GOT3 (cell line): Measurements from ENCODE around the gene ARPC2.

Experiments used
- DNase-seq: peaks from one replicate; lab custom pipeline; 2025; ENCODE audit warnings: mixed read lengths; lab: John Stamatoyannopoulos, UW

The ARPC2 gene

GRCh38 chr2:218217360-218218267, 625 bp downstream of the ARPC2 start:
- DNase-seq = peak; percentile 8

- no peak for DNase-seq
Observed at GRCh38 chr2:218218268-218219185, 1.5 kb downstream of the ARPC2 start.

- DNase-seq = no peak
Observed at GRCh38 chr2:218219934-218220333, 2.9 kb downstream of the ARPC2 start.

GRCh38 chr2:218221000-218221399, 4.0 kb downstream of the ARPC2 start:
- no peak for DNase-seq

- DNase-seq = no peak
Observed at GRCh38 chr2:218223046-218223445, 6.1 kb downstream of the ARPC2 start.

- no peak for DNase-seq
Observed at GRCh38 chr2:218224186-218224585, 7.2 kb downstream of the ARPC2 start.

GRCh38 chr2:218226903-218227302, 9.9 kb downstream of the ARPC2 start:
- DNase-seq = no peak

GRCh38 chr2:218228366-218229090, 11.5 kb downstream of the ARPC2 start:
- DNase-seq = no peak

- no peak for DNase-seq
Observed at GRCh38 chr2:218229239-218229638, 12.2 kb downstream of the ARPC2 start.

GRCh38 chr2:218229851-218230250, 12.9 kb downstream of the ARPC2 start:
- DNase-seq = no peak

- DNase-seq = no peak
Observed at GRCh38 chr2:218230882-218231281, 13.9 kb downstream of the ARPC2 start.

GRCh38 chr2:218233543-218233942, 16.6 kb downstream of the ARPC2 start:
- DNase-seq = no peak

- DNase-seq = no peak
Observed at GRCh38 chr2:218234521-218234920, 17.5 kb downstream of the ARPC2 start.

GRCh38 chr2:218235017-218235416, 18.0 kb downstream of the ARPC2 start:
- no peak for DNase-seq

GRCh38 chr2:218236829-218237228, 19.8 kb downstream of the ARPC2 start:
- DNase-seq = no peak

GRCh38 chr2:218238887-218239286, 21.9 kb downstream of the ARPC2 start:
- DNase-seq = no peak

GRCh38 chr2:218244204-218244603, 27.2 kb downstream of the ARPC2 start:
- DNase-seq = no peak

GRCh38 chr2:218244665-218245064, 27.7 kb downstream of the ARPC2 start:
- no peak for DNase-seq

GRCh38 chr2:218245214-218245613, 28.2 kb downstream of the ARPC2 start:
- no peak for DNase-seq

- no peak for DNase-seq
Observed at GRCh38 chr2:218249691-218250090, 32.7 kb downstream of the ARPC2 start.

GRCh38 chr2:218252509-218253231, 35.7 kb downstream of the ARPC2 start:
- DNase-seq = no peak
